HCT116 (cell line): Measurements from ENCODE around the gene SORL1-AS1.

ENCODE experiments used
- ATAC-seq: fragments of 200-7000 bp; cut with Tn5 transposase; 2 replicates; pipeline ENCODE4 v1.9.1; 2020; ENCODE audit warnings: mild to moderate bottlenecking, moderate library complexity
- BruUV-seq: library from RNA; stranded (reverse); fragments of 400-500 nt; replicated peaks from 2 replicates; lab custom pipeline; 2021; lab: Mats Ljungman, UMichigan
- CTCF ChIA-PET: fragments of 300-600 bp; sonication (Branson Sonifier 250); formaldehyde crosslinking; loops from one replicate; lab custom pipeline; 2021; ENCODE audit warnings: antibody characterized with exemption; lab: Charles Lee
- POLR2A ChIA-PET: fragments of 300-600, 350-600 bp; sonication (Branson Sonifier 250); formaldehyde crosslinking; loops from one replicate; lab custom pipeline; 2021; ENCODE audit warnings: antibody characterized with exemption; lab: Charles Lee
- RAD21 ChIA-PET, 2 experiments: fragments of 300-600 bp; sonication (Branson Sonifier 250); formaldehyde crosslinking; loops; one replicate each; lab custom pipeline; 2023; ENCODE audit warnings: low total read pairs in 2 of 2; ENCODE audit not compliant: uncharacterized antibody in 2 of 2, unreplicated experiment in 2 of 2, low non-redundant PET in 1 of 2; lab: Charles Lee
- DNase-seq: peaks from one replicate; pipeline ENCODE4 v3.0.0-alpha.2; 2010; ENCODE audit warnings: low read depth, low spot score
- H2AFZ ChIP-seq: fragments of 200-600 bp; shearing (Covaris generic), sonication (generic); 2 replicates; pipeline ENCODE4 v1.6.1; 2017; ENCODE audit warnings: low read depth, mixed run types, mixed read lengths, antibody characterized with exemption, low read length; ENCODE audit not compliant: poor library complexity, severe bottlenecking
- H3K27ac ChIP-seq: 2 replicates; pipeline ENCODE4 v1.5.1; 2012; ENCODE audit warnings: low read depth, low read length
- H3K27me3 ChIP-seq: fragments of 200-600 bp; sonication (generic); 2 replicates; pipeline ENCODE4 v1.6.1; 2016; ENCODE audit warnings: mixed run types, low read length, mixed read lengths; ENCODE audit not compliant: insufficient read depth
- H3K36me3 ChIP-seq, 2 experiments: fragments of 200-500 bp in 1 of 2; fragments of 200-600 bp in 1 of 2; sonication (Bioruptor generic) in 1 of 2; sonication (generic) in 1 of 2; 2 replicates each; pipeline versions ENCODE4 v1.5.1 to v1.6.1; 2014 to 2016; ENCODE audit warnings: low read length in 2 of 2, inconsistent platforms in 1 of 2, mixed read lengths in 1 of 2, mixed run types in 1 of 2; ENCODE audit not compliant: insufficient read depth in 2 of 2, control insufficient read depth in 1 of 2
- H3K4me1 ChIP-seq, 2 experiments: fragments of 200-600 bp in 1 of 2; sonication (generic) in 1 of 2; 2 replicates each; pipeline versions ENCODE4 v1.5.1 to v1.6.1; 2012 to 2017; ENCODE audit warnings: low read length in 2 of 2, inconsistent platforms in 1 of 2, mild to moderate bottlenecking in 1 of 2, mixed read lengths in 1 of 2, mixed run types in 1 of 2, moderate library complexity in 1 of 2; ENCODE audit not compliant: insufficient read depth in 2 of 2, control insufficient read depth in 1 of 2
- H3K4me2 ChIP-seq: fragments of 200-600 bp; sonication (generic); 2 replicates; pipeline ENCODE4 v1.6.1; 2017; ENCODE audit warnings: mixed run types, low read length, mixed read lengths
- H3K4me3 ChIP-seq, 2 experiments: fragments of 200-600 bp in 1 of 2; sonication (generic) in 1 of 2; replicated peaks in 1 of 2; 2 replicates each; pipeline ENCODE4 v1.5.1; 2011 to 2016; ENCODE audit warnings: low read length in 2 of 2, control low read depth in 1 of 2, low read depth in 1 of 2, mild to moderate bottlenecking in 1 of 2, mixed read lengths in 1 of 2, mixed run types in 1 of 2
- H3K79me2 ChIP-seq: fragments of 200-600 bp; sonication (generic); 2 replicates; pipeline ENCODE4 v1.6.1; 2017; ENCODE audit warnings: mild to moderate bottlenecking, mixed run types, low read length, moderate library complexity, mixed read lengths; ENCODE audit not compliant: insufficient read depth
- H3K9ac ChIP-seq: fragments of 200-600 bp; sonication (generic); 2 replicates; pipeline ENCODE4 v1.6.1; 2016; ENCODE audit warnings: low read length, mixed read lengths
- H3K9me2 ChIP-seq: fragments of 200-600 bp; sonication (generic), shearing (Covaris generic); 2 replicates; pipeline ENCODE4 v1.6.1; 2017; ENCODE audit warnings: mixed run types, mild to moderate bottlenecking, moderate library complexity; ENCODE audit not compliant: insufficient read depth
- H3K9me3 ChIP-seq, 2 experiments: fragments of 200-500 bp in 1 of 2; fragments of 200-600 bp in 1 of 2; sonication (Bioruptor generic) in 1 of 2; sonication (generic) in 1 of 2; 2 replicates each; pipeline ENCODE4 v1.6.1; 2014 to 2017; ENCODE audit warnings: low read length in 2 of 2, mixed read lengths in 2 of 2, inconsistent platforms in 1 of 2, low read depth in 1 of 2, mild to moderate bottlenecking in 1 of 2, mixed run types in 1 of 2, moderate library complexity in 1 of 2; ENCODE audit not compliant: control insufficient read depth in 1 of 2, insufficient read depth in 1 of 2
- H4K20me1 ChIP-seq: fragments of 200-600 bp; sonication (generic), shearing (Covaris generic); 2 replicates; pipeline ENCODE4 v1.6.1; 2017; ENCODE audit warnings: mixed run types, mild to moderate bottlenecking, moderate library complexity; ENCODE audit not compliant: insufficient read depth
- CTCF ChIP-seq, 3 experiments: fragments of 200-600 bp in 1 of 3; sonication (generic) in 1 of 3; IDR thresholded peaks in 2 of 3; conservative IDR thresholded peaks in 1 of 3; 2 replicates each; pipeline ENCODE4 v1.5.1; 2012 to 2017; ENCODE audit warnings: low read depth in 2 of 3, low read length in 2 of 3, antibody characterized with exemption in 1 of 3, borderline replicate concordance in 1 of 3, control low read depth in 1 of 3, mild to moderate bottlenecking in 1 of 3, mixed read lengths in 1 of 3, mixed run types in 1 of 3, moderate library complexity in 1 of 3; ENCODE audit not compliant: insufficient read depth in 1 of 3
- EGR1 ChIP-seq: IDR thresholded peaks from 2 replicates; pipeline ENCODE4 v1.6.1; 2012; ENCODE audit warnings: low read depth
- ELF1 ChIP-seq: IDR thresholded peaks from 2 replicates; pipeline ENCODE4 v1.6.1; 2012; ENCODE audit warnings: low read depth, borderline replicate concordance
- JUND ChIP-seq: IDR thresholded peaks from 2 replicates; pipeline ENCODE4 v1.6.1; 2012
- RAD21 ChIP-seq: IDR thresholded peaks from 2 replicates; pipeline ENCODE4 v1.6.1; 2012; ENCODE audit warnings: low read depth, mild to moderate bottlenecking
- SP1 ChIP-seq: IDR thresholded peaks from 2 replicates; pipeline ENCODE4 v1.6.1; 2012; ENCODE audit warnings: low read depth
- SRF ChIP-seq: IDR thresholded peaks from 2 replicates; pipeline ENCODE4 v1.6.1; 2012; ENCODE audit warnings: low read depth
- TCF7L2 ChIP-seq: IDR thresholded peaks from 2 replicates; pipeline ENCODE4 v1.7.0; 2011; ENCODE audit warnings: borderline replicate concordance, inconsistent platforms; ENCODE audit not compliant: insufficient read depth, insufficient read length; ENCODE audit errors: extremely low read depth
- YY1 ChIP-seq: IDR thresholded peaks from 2 replicates; pipeline ENCODE4 v1.6.1; 2011; ENCODE audit warnings: low read length, low read depth, moderate library complexity, mild to moderate bottlenecking; ENCODE audit not compliant: insufficient replicate concordance; ENCODE audit errors: extremely low read depth
- ZFX ChIP-seq: fragments of 450-650 bp; IDR thresholded peaks from 2 replicates; pipeline ENCODE4 v1.6.1; 2017
- intact Hi-C: fragments of 100-400 bp; cut with micrococcal nuclease; formaldehyde crosslinking; loops from 2 replicates; pipeline ENCODE4 v1.10.0; 2022
- TF ChIP-seq, protein P1 (sequence below): IDR thresholded peaks from 2 replicates; pipeline ENCODE4 v1.6.1; 2011; ENCODE audit warnings: mild to moderate bottlenecking, low read length, moderate library complexity; ENCODE audit not compliant: insufficient replicate concordance; ENCODE audit errors: extremely low read depth
- TF ChIP-seq, protein P2 (sequence below): IDR thresholded peaks from 2 replicates; pipeline ENCODE4 v1.6.1; 2012

SORL1-AS1 gene

DNA sequence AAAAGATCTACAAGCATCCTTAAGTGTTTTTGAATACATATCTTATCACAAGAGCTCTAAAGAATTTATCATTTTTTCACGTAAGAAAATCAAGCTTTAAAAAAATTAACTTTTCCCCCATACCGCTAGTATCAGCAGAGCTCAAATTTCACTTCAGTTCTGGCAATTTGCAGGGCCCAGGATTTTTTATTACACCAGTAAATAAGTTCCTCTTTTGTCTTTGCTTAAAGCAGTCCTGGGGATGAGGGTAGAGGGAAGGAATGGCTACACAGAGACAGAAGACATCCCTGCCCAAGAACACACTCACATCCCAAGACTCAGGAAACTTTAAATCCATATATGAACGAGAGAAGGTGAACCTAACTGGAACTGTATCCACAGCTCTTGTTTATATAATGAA, 23.2 kb downstream of the SORL1-AS1 start:
- Histone ChIP-seq H3K27me3 (no peaks in the 10 kb centered on the region), H3K36me3 (no peaks in the 10 kb centered on the region), H3K9me2 (no peaks in the 10 kb centered on the region), H3K9me3 (no peaks in the 10 kb centered on the region), H4K20me1 (no peaks in the 10 kb centered on the region), H3K4me1 (peaks cover 0 to 8% of the 10 kb centered on the region in 2 experiments; a peak in 1 of 4 replicates), H3K9ac (no peak overlapping the region), H3K4me2 (no peak overlapping the region), H2AFZ (no peak overlapping the region), H3K4me3 (no peak overlapping the region), H3K27ac (no peak overlapping the region), H3K79me2 (no peaks in the 10 kb centered on the region)
- ChIA-PET POLR2A (no interaction called here), RAD21 (no interaction called here), CTCF (no interaction called here)
- no TSS peak for BruUV-seq
- DNase-seq (no peak), ATAC-seq (no peak)
- intact Hi-C loops = no loop called here
- TF ChIP-seq, protein P1, sequence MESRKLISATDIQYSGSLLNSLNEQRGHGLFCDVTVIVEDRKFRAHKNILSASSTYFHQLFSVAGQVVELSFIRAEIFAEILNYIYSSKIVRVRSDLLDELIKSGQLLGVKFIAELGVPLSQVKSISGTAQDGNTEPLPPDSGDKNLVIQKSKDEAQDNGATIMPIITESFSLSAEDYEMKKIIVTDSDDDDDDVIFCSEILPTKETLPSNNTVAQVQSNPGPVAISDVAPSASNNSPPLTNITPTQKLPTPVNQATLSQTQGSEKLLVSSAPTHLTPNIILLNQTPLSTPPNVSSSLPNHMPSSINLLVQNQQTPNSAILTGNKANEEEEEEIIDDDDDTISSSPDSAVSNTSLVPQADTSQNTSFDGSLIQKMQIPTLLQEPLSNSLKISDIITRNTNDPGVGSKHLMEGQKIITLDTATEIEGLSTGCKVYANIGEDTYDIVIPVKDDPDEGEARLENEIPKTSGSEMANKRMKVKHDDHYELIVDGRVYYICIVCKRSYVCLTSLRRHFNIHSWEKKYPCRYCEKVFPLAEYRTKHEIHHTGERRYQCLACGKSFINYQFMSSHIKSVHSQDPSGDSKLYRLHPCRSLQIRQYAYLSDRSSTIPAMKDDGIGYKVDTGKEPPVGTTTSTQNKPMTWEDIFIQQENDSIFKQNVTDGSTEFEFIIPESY = no peak
- TF ChIP-seq RAD21 (no peak), YY1 (no peak), ZFX (no peak), JUND (no peak), ELF1 (no peak), EGR1 (no peak), TCF7L2 (no peak), SP1 (no peak), CTCF (IDR thresholded peaks at IDR 0.05 in 2 of 3, conservative IDR thresholded peaks at IDR 0.05 in 1 of 3; ENCODE audit: borderline replicate concordance in 1 of 3, insufficient read depth in 1 of 3, low read depth in 2 of 3, low read length in 2 of 3) (no peak), SRF (no peak)
- TF ChIP-seq, protein P2, sequence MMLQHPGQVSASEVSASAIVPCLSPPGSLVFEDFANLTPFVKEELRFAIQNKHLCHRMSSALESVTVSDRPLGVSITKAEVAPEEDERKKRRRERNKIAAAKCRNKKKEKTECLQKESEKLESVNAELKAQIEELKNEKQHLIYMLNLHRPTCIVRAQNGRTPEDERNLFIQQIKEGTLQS = no peak
